Glomerular endothelial cell (primary cell): ENCODE results near the gene SLC17A1. TPM values are rescaled to one million over a fixed set of nuclear protein-coding genes. Genes with fewer than 3 reads are reported as not detected.

ENCODE experiments used
- DNase-seq: peaks from one replicate; pipeline ENCODE4 v3.0.0-alpha.2; 2011; ENCODE audit warnings: low read depth, low spot score; ENCODE audit errors: extremely low read depth
- total RNA-seq: library from RNA; depleted of rRNA; stranded (reverse); fragments of >200 nt; gene quantifications from 2 replicates; pipeline ENCODE4 v1.2.3, GENCODE V29; 2015

SLC17A1 gene
- total RNA-seq, 1 donor from 2014 or later, result not detected

- no peak for DNase-seq
Measured at GRCh38 chr6:25833136-25833535, 1.3 kb upstream of the SLC17A1 start.

DNA sequence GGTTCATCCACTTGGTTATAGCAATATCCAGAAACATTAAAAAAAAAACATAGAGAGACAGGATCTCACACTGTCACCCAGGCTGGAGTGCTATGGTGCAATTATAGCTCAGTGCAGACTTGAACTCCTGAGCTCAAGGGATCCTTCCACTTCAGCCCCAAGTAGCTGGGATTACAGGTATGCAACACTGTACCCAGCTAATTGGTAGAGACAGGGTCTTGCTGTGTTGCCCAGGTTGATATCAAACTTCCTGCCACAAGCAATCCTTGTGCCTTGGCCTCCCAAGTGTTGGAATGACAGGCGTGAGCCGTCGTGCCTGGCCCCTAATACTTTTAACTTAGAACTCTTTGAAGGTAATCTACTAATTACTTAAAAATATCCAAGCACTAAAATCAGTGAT, 818 bp upstream of the SLC17A1 start:
- no peak for DNase-seq

DNA sequence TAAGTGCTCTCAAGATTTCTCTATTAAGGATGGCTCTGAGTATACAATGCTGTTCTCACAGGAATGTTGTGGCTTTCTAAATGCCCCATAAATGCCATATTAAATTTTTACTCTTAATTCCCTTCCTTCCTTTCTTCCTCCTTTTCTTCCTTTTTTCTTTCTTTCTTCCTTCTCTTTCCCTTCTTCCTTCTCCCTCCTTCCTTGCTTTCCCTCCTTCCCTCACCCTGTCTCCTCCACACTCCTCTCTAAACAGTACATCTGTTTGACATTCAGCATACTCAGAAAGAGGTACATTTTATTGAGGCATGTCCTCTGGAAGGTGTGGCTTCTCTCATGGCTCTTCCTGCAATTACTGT, 433 bp upstream of the SLC17A1 start:
- DNase-seq, result no peak

DNA sequence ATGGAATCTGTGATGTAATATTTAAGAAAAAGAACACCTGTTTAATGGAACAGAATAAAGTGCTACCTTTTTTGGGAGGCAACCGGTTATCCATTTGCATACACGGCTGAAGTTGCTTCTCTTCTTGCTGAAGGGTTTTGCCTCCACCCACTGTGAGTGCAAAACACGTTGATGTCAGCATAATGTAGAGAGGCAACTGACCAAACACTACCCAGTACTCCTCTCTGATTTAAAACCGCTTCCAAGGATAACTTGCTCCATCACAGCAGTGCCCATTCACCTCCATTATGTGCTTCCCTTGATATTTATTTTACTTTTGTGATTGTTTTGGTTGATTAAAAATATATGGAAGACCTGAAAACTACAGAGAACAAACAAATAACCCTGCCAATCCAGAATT, 1.4 kb downstream of the SLC17A1 start:
- no peak for DNase-seq

- no peak for DNase-seq
Measured at GRCh38 chr6:25829375-25829774, 2.5 kb downstream of the SLC17A1 start.

- no peak for DNase-seq
Measured at GRCh38 chr6:25821341-25821740, 10.5 kb downstream of the SLC17A1 start.

DNA sequence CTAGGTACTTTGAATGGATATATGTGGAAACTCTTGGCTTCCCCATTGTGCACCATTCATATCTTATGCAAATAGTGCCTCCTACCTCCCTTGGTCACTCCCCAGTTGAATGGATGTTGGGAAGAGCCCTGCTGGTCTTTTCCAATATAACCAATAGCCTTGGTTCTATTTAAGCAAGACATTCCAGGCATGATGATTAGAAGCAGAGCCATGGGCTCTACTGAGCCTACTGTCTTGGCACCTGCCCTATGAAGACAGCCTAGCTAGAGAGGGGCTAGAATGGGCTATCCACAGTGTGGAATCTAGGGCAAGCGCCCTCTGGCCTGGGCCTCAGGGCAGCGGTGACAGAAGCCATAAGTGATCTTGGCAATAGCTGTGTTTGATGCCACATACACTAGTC, 15.6 kb downstream of the SLC17A1 start:
- DNase-seq, result no peak

- DNase-seq, result no peak
Measured at GRCh38 chr6:25815194-25815593, 16.7 kb downstream of the SLC17A1 start.

DNA sequence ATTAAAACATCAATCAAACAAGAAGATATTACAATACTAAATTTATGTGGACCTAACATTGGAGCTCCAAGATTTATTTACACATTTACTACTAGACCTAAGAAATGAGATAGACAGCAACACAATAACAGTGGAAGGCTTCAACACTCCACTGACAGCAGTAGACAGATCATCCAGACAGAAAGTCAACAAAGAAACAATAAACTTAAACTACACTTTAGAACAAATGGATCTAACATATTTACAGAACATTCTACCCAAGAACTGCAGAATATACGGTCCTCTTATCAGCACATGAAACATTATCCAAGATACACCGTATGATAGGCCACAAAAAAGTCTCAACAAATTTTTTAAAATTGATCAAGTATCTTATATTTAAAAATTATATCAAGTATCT, 27.0 kb downstream of the SLC17A1 start:
- no peak for DNase-seq

GRCh38 chr6:25801436-25801835, 30.4 kb downstream of the SLC17A1 start:
- no peak for DNase-seq

GRCh38 chr6:25794784-25795183, 37.1 kb downstream of the SLC17A1 start:
- no peak for DNase-seq

GRCh38 chr6:25793970-25794369, 37.9 kb downstream of the SLC17A1 start:
- DNase-seq, result no peak

GRCh38 chr6:25792016-25792415, 39.8 kb downstream of the SLC17A1 start:
- no peak for DNase-seq

DNA sequence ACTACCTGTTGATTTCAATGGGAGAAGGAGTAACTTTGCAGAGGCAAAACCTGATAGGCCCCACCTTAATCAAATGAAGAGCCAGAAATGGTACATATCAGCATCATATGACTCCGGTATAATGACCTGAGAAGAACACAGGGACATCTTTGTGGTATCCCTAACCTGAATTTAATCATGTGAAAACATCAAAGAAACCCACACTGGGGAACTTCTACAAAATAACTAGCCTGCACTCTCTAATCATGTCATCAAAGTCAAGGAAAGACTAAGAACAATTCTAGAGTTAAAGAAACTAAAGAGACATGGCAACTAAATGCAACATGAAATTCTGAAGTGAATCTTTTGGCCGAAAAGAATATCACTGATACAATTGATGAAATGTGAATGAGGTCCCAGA, 42.4 kb downstream of the SLC17A1 start:
- no peak for DNase-seq

- DNase-seq, result peak; percentile 20
Measured at GRCh38 chr6:25788305-25788922, 43.4 kb downstream of the SLC17A1 start.

DNA sequence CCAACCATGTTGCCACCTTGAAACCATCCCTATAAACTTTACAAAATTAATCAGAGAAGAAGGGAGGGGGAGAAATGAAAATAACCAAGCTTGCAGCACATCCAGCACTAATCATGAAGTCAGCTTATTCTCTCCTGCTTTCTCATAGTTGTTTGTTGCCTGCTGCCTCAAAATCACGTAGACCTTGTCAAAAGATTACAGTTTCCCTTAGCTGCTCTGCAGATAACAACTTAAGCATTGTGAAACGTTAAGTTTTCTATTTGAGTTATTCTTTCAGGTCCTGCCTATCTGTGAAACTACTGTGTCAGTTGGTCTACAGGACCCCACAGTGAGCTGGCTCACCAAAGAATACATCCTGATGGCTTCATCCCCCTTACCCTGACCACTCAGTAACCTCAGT, 44.4 kb downstream of the SLC17A1 start:
- DNase-seq, result no peak

DNA sequence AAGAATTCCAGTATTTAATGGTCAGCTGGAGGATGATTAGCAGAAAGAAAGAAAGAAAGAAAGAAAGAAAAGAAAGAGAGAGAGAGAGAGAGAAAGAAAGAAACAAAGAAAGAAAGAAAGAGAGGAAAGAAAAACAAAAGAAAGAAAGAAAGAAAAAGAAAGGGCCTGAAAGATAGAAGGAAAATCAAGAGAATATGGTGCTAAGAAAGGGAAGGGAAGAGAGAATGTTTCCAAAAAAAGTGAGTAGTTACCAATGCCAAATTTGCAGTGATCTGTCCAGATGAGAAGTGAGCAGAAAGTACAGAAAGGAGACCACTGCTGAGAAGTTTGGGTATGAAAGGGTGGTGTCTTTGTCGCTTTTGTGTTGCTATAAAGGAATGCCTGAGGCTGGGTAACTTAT, 50.7 kb downstream of the SLC17A1 start:
- DNase-seq, result no peak

DNA sequence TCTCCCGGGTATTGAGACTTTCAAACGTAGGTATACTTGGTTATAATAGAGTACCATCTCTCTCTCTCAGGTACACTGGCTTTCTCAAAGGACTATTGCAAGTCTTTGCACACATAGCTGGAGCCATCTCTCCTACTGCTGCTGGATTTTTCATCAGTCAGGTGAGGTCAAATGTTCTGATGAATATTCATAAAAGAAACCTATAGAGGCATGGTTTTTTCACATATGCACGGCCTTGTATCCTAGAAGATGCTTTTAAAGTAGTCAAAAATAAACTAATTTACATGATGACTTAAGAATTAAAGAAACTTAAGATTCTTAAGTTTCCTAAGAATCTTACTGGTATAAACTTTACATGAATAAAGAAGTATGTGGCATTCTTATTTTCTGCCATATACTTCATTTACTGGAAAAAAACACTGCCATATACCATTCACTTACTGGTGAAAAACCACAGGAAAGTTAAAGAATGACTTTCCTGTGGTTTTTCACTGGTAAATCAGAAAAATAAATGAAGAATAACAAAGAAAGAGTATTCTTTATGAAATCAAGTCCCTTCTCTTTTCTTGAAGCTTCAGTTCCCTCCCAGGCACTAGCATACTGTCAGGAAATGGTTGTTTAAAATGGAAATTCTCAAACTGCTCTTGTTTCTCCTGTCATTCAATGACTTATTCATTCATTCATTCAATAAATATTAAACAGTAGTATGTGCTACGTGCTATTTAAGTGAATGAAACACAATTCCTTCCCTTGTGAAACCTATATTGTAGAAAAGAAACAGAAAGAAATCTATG, 53.8 kb downstream of the SLC17A1 start:
- DNase-seq, result no peak

DNA sequence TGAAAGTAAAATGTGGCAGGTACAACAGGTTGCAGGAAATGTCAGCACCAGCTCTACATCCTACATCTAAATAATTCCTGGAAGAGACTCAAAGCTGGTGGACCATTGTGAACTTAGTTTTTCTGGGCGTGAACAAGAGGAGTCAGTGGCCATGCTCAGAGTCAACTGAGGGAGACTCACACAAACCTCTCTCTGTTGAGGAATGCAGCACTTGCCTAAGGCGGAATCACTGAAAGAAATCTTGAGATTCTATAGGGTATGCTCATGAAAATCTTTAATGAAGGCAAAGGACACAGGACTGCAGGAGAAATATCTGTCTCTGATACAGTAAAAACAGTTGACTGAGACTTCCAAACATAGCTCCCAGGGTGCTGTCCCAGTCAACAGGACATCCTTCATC, 54.8 kb downstream of the SLC17A1 start:
- no peak for DNase-seq

DNA sequence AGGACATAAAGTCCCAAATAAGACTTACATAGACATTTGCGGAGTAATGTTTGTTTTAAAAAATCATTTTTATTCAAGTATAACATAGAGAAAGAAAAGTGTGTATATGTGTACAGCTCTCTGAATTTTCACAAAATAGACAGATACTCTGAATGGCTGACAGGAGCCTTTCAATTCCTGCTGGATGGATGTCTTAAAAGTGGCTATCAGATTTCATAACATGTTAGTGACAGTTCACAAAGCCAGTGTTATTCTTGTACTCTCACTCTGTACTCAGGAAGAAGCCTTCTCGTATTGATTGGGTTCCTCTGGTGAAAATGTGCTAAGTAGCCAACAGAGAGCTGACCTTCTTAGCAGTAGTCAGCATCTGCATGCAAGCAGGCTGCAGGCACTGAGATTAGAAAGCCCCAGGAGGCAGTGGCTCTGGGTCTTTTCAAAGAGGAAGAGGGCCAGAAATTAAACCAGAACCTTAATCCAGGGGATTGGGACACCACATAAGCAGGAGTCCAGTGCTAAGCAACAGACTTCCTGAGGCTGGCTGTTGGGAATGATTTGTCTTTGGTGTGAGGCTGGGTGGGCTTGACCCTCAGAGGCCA, 57.6 kb downstream of the SLC17A1 start:
- DNase-seq, result no peak

- DNase-seq, result no peak
Measured at GRCh38 chr6:25769983-25770382, 61.9 kb downstream of the SLC17A1 start.

GRCh38 chr6:25768566-25768965, 63.3 kb downstream of the SLC17A1 start:
- no peak for DNase-seq
